Measurements from ENCODE around the gene SSTR3. TPM values are rescaled to one million over a fixed set of nuclear protein-coding genes. Genes with fewer than 3 reads are reported as not detected.

SSTR3 gene
- total and polyA plus RNA-seq, 7 donors, result 0.36 to 1.7 TPM; not detected in 5

- peak; percentile 46 for DNase-seq
- Histone ChIP-seq H3K4me3 (no peak overlapping the region), H3K9me3 (no peaks in the 10 kb centered on the region), H3K36me3 (no peaks in the 10 kb centered on the region), H3K27me3 (peaks cover 0 to 17% (median 4%) of the 10 kb centered on the region in 3 donors), H3K27ac (no peak overlapping the region), H3K4me1 (no peaks in the 10 kb centered on the region)
- intact Hi-C loops (cut with DNase I), result no loop called here
- WGBS, 2 donors, result 68 to 88% methylated on average over 24 of the region's 24 CpGs
- no peak for TF ChIP-seq CTCF (IDR thresholded peaks at IDR 0.05)
- no peak for TF ChIP-seq POLR2AphosphoS5 (IDR thresholded peaks at IDR 0.05)
Observed at GRCh38 chr22:37211075-37211865, 1.0 kb downstream of the SSTR3 start.

DNA sequence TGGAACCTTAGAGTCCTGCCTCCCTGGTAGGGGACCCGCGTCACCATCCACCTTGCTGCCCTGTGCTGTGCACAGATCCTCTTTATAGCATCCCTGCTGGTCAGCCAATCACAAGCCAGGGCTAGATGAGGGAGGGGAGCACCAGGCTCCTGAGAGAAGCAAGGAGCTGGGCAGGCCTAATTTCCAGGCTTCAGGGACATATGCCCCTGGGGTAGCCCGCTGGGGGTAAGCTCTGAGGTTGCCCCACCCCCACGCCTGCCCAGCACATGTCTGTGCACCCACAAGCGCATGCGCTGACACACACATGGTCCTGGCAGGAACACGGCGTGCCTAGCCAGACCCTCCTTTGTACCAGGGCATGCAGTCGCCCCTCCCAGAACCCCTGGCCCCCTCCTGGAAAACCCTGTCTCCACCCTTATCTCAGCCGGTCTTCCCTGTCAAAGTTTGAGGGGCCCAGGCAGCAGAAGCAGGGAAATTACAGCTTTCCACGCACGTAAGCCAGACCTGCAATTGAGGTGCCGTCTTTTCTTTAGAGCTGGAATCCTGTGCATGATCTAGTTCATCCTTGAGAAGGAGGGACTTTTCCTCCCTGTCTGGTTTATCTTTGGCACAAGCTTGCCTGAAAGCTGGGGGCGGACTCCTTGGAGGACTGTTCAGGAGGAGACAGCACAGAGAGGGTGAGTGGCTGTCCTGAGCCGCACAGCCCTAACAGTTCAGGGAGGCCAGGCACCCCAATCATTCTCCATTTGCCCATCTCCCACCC lies 2.1 kb downstream of the SSTR3 start:
- TF ChIP-seq EP300 (IDR thresholded peaks at IDR 0.05) (no peak), CTCF (IDR thresholded peaks at IDR 0.05) (no peak), POLR2AphosphoS5 (IDR thresholded peaks at IDR 0.05) (no peak), POLR2A (IDR thresholded peaks at IDR 0.05) (no peak)
- intact Hi-C loops (cut with DNase I), result no loop called here
- DNase-seq, result peak; percentile 55

DNA sequence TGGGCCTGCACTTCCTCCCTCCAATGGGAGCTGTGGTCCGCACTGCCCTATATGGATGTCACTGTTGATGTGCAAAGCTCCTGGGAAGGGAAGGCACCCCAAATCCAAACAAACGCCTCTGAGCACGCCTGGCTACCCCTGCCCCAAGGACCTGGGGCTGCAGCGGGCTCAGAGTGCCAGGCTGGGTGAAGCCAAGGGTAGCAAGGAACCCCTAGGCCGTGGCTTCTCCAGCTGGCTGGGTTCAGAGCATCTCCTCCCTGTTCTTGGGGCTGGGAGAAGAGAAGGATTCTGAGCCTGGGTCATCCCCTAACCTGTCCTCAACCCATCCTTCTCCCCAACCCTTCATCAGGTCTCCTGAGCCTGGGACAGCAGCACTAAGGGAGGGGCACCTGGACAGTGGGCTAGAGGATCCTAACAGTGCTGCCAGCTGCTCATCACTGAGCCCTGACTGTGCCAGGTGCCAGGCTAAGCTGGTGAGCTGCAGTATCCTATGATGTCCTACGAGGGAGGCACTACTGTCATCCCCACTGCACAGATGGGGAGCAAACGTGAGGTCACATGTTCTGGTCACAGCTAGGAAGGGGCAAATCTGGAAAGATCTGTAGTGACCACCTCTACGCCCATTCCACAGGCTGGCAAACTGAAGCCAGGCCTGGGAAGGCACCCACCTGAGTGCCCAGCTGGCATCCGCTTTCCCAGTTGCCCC lies 3.0 kb downstream of the SSTR3 start:
- no peak overlapping the region for H3K27ac ChIP-seq
- no peaks in the 10 kb centered on the region for H3K36me3 ChIP-seq
- WGBS, 2 donors, result 79 to 82% methylated on average over 9 of the region's 9 CpGs
- H3K4me3 ChIP-seq, result no peak overlapping the region
- TF ChIP-seq EP300 (IDR thresholded peaks at IDR 0.05), result no peak
- no peak for TF ChIP-seq POLR2AphosphoS5 (IDR thresholded peaks at IDR 0.05)
- no peak for TF ChIP-seq CTCF (IDR thresholded peaks at IDR 0.05)
- no peak for TF ChIP-seq POLR2A (IDR thresholded peaks at IDR 0.05)
- H3K27me3 ChIP-seq, result peaks cover 0 to 17% (median 4%) of the 10 kb centered on the region in 3 donors
- intact Hi-C loops (cut with DNase I), result no loop called here
- no peaks in the 10 kb centered on the region for H3K4me1 ChIP-seq
- no peaks in the 10 kb centered on the region for H3K9me3 ChIP-seq
- peak; percentile 20 for DNase-seq

More for the DNA sequence above, 2.1 kb downstream of the SSTR3 start:
- no peaks in the 10 kb centered on the region for H3K9me3 ChIP-seq
- no peak overlapping the region for H3K27ac ChIP-seq
- no peaks in the 10 kb centered on the region for H3K4me1 ChIP-seq
- H3K4me3 ChIP-seq, result no peak overlapping the region
- WGBS, 2 donors, result 66 to 85% methylated on average over 15 of the region's 15 CpGs
- H3K27me3 ChIP-seq, result peaks cover 0 to 17% (median 4%) of the 10 kb centered on the region in 3 donors
- no peaks in the 10 kb centered on the region for H3K36me3 ChIP-seq

- TF ChIP-seq POLR2A (IDR thresholded peaks at IDR 0.05), result no peak
- TF ChIP-seq POLR2AphosphoS5 (IDR thresholded peaks at IDR 0.05), result no peak
- no peak for TF ChIP-seq EP300 (IDR thresholded peaks at IDR 0.05)
- no peak for TF ChIP-seq CTCF (IDR thresholded peaks at IDR 0.05)
Observed at GRCh38 chr22:37208401-37209139, 3.7 kb downstream of the SSTR3 start.

More at GRCh38 chr22:37208401-37209139, 3.7 kb downstream of the SSTR3 start:
- Histone ChIP-seq H3K9me3 (no peaks in the 10 kb centered on the region), H3K36me3 (no peaks in the 10 kb centered on the region), H3K27me3 (peaks cover 0 to 17% (median 4%) of the 10 kb centered on the region in 3 donors), H3K27ac (no peak overlapping the region), H3K4me1 (no peaks in the 10 kb centered on the region), H3K4me3 (no peak overlapping the region)
- WGBS, 2 donors, result 78 to 86% methylated on average over 7 of the region's 7 CpGs
- intact Hi-C loops (cut with DNase I), result no loop called here
- peak; percentile 55 for DNase-seq

Data from sigmoid colon (tissue), 7 donors.